Measurements from ENCODE around the gene CPSF3. TPM values are rescaled to one million over a fixed set of nuclear protein-coding genes. Genes with fewer than 3 reads are reported as not detected.
A peak's percentile ranks its signal among the peaks of the same experiment; 100 is the strongest.

CPSF3 gene
- total RNA-seq, 4 donors from 2014 or later: 18.6 to 43.9 (median 25.0) TPM

DNA sequence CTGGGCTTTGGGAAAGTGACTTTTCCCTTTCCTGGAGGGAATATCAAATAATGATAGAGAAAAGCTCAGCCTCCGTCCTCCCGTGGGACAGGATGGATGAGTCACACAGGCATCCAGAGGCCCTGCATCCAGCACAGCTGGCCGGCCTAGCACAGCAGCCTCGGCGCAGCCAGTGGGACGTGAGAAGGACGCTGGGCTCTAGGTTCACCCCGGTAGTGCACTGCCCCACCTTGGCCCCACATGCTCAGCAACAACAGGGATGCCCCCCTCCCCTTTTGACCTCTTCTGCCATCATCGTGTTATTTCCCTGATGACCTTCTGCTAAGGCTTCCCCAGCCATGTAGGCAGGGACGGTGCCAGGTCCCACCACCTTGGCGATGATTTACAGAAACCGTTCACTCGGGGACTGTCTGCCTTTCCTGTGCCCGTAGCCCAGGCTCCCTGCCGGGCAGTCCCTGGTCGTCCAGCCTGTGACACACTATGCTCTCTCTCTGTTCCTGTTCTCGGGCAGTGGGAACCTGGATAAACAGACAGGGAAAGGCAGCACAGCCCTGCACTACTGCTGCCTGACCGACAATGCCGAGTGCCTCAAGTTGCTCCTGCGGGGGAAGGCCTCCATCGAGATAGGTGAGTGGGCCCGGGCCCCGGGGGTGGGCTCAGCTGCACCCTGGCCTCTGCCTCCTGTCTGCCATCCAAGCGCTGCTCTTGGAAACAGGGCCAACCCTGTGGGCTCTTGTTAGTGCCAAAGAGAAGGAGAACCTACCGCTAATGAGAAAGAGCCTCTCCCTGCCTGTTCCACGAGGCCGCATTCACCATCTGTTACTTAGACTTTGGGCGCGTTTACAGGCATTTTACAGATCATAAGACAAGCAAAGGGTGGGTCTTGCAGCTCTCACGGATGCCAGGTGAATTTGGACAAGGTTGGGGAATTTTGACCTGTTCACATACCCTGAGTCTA is 44.7 kb upstream of the CPSF3 start:
- WGBS, 2 donors: 74 to 78% methylated on average over 25 to 29 of the region's 30 CpGs
- Histone ChIP-seq H3K27ac (peak overlapping the region in 3 of 4 donors; percentile 51 to 94 (median 92)), H3K4me1 (peaks cover 0 to 53% (median 15%) of the 10 kb centered on the region in 4 donors), H3K27me3 (no peaks in the 10 kb centered on the region), H3K4me3 (no peak overlapping the region), H3K9me3 (no peaks in the 10 kb centered on the region), H3K36me3 (peaks cover 0 to 53% (median 0%) of the 10 kb centered on the region in 3 donors)
- peak; percentile 65 to 76 for DNase-seq (ENCODE audit: low spot score in 2 of 2)
- TF ChIP-seq POLR2A (IDR thresholded peaks at IDR 0.05): no peak
- no peak for TF ChIP-seq CTCF (IDR thresholded peaks at IDR 0.05)
- peak in 1 of 2 donors; percentile 40 for TF ChIP-seq EP300 (IDR thresholded peaks at IDR 0.05)

DNA sequence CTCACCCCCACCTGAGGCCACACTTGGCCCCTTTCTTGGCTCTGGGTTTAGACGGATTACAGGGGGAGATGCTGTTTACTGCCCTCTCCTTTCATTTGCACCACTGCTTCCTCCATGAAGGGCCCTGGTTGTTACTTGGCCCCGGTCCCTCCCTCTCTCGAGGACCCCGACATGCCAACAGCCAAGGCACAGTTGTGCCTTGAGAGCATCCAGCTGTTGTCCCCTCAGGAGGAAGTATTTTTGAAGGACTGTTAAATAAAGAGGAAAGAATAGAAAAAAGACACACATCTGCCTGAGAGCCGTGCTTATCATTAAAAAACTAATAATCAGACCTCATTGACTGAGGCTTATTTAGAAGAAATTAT is 44.1 kb upstream of the CPSF3 start:
- Histone ChIP-seq H3K36me3 (peaks cover 0 to 46% (median 0%) of the 10 kb centered on the region in 3 donors), H3K9me3 (no peaks in the 10 kb centered on the region), H3K4me3 (no peak overlapping the region), H3K27me3 (no peaks in the 10 kb centered on the region), H3K4me1 (peaks cover 0 to 53% (median 15%) of the 10 kb centered on the region in 4 donors), H3K27ac (peak overlapping the region in 3 of 4 donors; percentile 51 to 94 (median 92))
- no peak for TF ChIP-seq CTCF (IDR thresholded peaks at IDR 0.05)
- no peak for TF ChIP-seq POLR2A (IDR thresholded peaks at IDR 0.05)
- no peak for TF ChIP-seq EP300 (IDR thresholded peaks at IDR 0.05)
- no peak for DNase-seq (ENCODE audit: low spot score in 2 of 2)
- WGBS, 2 donors: 95 to 98% methylated on average over 5 of the region's 5 CpGs

- no peak overlapping the region for H3K4me3 ChIP-seq
- peak overlapping the region; percentile 64 to 94 (median 88) for H3K27ac ChIP-seq
- no peaks in the 10 kb centered on the region for H3K9me3 ChIP-seq
- H3K27me3 ChIP-seq: no peaks in the 10 kb centered on the region
- DNase-seq (ENCODE audit: low spot score in 2 of 2): peak in 1 of 2 donors; percentile 51
- H3K36me3 ChIP-seq: peaks cover 0 to 46% (median 0%) of the 10 kb centered on the region in 3 donors
- TF ChIP-seq POLR2A (IDR thresholded peaks at IDR 0.05) (no peak), CTCF (IDR thresholded peaks at IDR 0.05) (no peak), EP300 (IDR thresholded peaks at IDR 0.05) (peak; percentile 12 to 83)
- H3K4me1 ChIP-seq: peaks cover 0 to 59% (median 15%) of the 10 kb centered on the region in 4 donors
- 52 to 58% methylated on average over 17 to 18 of the region's 18 CpGs for WGBS, 2 donors
These were observed 42.5 kb upstream of the CPSF3 start for GRCh38 chr2:9380702-9381628.

DNA sequence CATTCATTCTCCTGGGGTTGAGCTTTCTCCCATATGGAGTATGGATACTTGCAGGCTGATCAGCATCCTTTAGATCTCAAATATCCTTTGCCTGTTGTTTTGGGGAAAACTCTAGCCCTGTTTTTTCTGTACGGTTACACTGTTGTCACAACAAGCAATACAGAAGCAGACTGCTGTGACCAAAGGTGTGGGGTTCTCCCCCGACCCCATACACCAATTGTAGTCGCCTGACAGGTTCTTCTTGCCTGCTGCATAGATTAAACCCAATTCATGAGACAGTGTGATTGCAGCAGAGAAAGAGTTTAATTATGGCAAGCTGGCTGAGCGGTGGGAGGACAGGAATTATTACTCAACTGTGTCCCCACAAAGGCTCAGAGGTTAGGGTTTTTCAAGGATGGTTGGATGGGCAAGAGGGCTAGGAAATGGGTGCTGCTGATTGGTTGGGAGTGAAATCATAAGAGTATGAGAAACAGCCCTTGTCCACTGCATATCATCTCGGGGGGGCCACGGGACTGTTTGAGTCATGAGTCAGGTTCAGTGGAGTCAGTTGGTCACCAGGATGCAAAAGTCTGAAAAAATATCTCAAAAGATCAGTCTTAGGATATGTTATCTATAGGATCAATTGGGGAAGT is 40.7 kb upstream of the CPSF3 start:
- Histone ChIP-seq H3K27me3 (no peaks in the 10 kb centered on the region), H3K4me1 (peaks cover 0 to 67% (median 23%) of the 10 kb centered on the region in 4 donors), H3K9me3 (no peaks in the 10 kb centered on the region), H3K4me3 (no peak overlapping the region), H3K36me3 (peaks cover 0 to 38% (median 0%) of the 10 kb centered on the region in 3 donors), H3K27ac (peak overlapping the region in 2 of 4 donors; percentile 92 to 94)
- TF ChIP-seq POLR2A (IDR thresholded peaks at IDR 0.05): no peak
- no peak for TF ChIP-seq EP300 (IDR thresholded peaks at IDR 0.05)
- TF ChIP-seq CTCF (IDR thresholded peaks at IDR 0.05): no peak
- WGBS, 2 donors: 87 to 89% methylated on average over 6 of the region's 6 CpGs
- no peak for DNase-seq (ENCODE audit: low spot score in 2 of 2)
